Measurements from ENCODE around the gene SCMH1.

DNA sequence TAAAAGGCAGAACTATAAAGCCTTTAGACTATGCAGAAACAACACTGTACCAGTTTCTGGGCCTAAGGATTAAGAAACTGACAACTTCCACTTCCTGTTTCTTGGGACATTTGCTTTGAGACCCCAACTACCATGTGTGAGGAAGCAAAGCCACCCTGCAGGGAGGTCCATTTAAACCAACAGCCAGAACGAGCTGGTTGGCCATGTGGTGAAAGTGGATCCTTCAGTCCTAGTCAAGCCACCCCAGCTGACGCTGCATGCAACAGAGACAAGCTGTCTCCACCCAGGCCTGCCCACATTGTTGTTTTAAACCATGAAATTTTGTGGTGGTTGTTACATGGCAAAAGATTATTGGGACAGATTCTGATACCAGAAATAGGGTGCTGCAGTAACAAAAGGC lies 188.8 kb downstream of the SCMH1 start:
- TF ChIP-seq CTCF (IDR thresholded peaks at IDR 0.05) (no peak), POLR2A (IDR thresholded peaks at IDR 0.05) (no peak)

Data from tibial nerve (tissue), 3 donors.